Glutamatergic neuron (in vitro differentiated cells): ENCODE results near the gene MYO5A. TPM values are rescaled to one million over a fixed set of nuclear protein-coding genes. Genes with fewer than 3 reads are reported as not detected.

Source experiments
- DNase-seq: peaks from one replicate; pipeline ENCODE4 v3.0.0; 2022
- H3K27ac Mint-ChIP-seq: one replicate; pipeline ENCODE4 v1.8.0; 2020; ENCODE audit warnings: mild to moderate bottlenecking, mixed read lengths, inconsistent platforms; ENCODE audit not compliant: unreplicated experiment
- H3K27me3 Mint-ChIP-seq: one replicate; pipeline ENCODE4 v1.8.0; 2020; ENCODE audit warnings: mild to moderate bottlenecking, moderate library complexity, mixed read lengths, inconsistent platforms; ENCODE audit not compliant: unreplicated experiment
- H3K36me3 Mint-ChIP-seq: one replicate; pipeline ENCODE4 v1.8.0; 2020; ENCODE audit warnings: mild to moderate bottlenecking, mixed read lengths, inconsistent platforms; ENCODE audit not compliant: unreplicated experiment
- H3K4me1 Mint-ChIP-seq: one replicate; pipeline ENCODE4 v1.8.0; 2020; ENCODE audit warnings: mild to moderate bottlenecking, low read depth, mixed read lengths, inconsistent platforms; ENCODE audit not compliant: unreplicated experiment
- H3K4me3 Mint-ChIP-seq: one replicate; pipeline ENCODE4 v1.8.0; 2020; ENCODE audit warnings: mild to moderate bottlenecking, mixed read lengths, inconsistent platforms; ENCODE audit not compliant: unreplicated experiment
- H3K9me3 Mint-ChIP-seq: one replicate; pipeline ENCODE4 v1.8.0; 2020; ENCODE audit warnings: mild to moderate bottlenecking, moderate library complexity, mixed read lengths, inconsistent platforms; ENCODE audit not compliant: unreplicated experiment
- CTCF ChIP-seq: fragments of 200-600 bp; sonication (generic); IDR thresholded peaks from one replicate; pipeline ENCODE4 v1.5.0; 2021; ENCODE audit not compliant: partially characterized antibody, unreplicated experiment
- total RNA-seq: library from RNA; stranded (reverse); fragmentation: NEBNext Ultra II Directional; extraction: Animal tissue kit (Norgen Biotek cat#: 25700); gene quantifications from one replicate; pipeline ENCODE4 v1.2.1, GENCODE V29; 2021; ENCODE audit not compliant: unreplicated experiment

MYO5A gene
- total RNA-seq, 1 donor from 2014 or later: 61.0 TPM

- no peak for TF ChIP-seq CTCF
- DNase-seq: no peak
- Mint-ChIP-seq H3K9me3 (no peaks in the 10 kb centered on the region), H3K36me3 (no peaks in the 10 kb centered on the region), H3K4me1 (peaks cover 2% of the 10 kb centered on the region), H3K27ac (no peak overlapping the region), H3K27me3 (no peaks in the 10 kb centered on the region), H3K4me3 (no peak overlapping the region)
Measured at GRCh38 chr15:52423852-52424251, 104.8 kb downstream of the MYO5A start.

GRCh38 chr15:52422001-52422400 lies 106.7 kb downstream of the MYO5A start:
- H3K27me3 Mint-ChIP-seq: no peaks in the 10 kb centered on the region

GRCh38 chr15:52421029-52421428 lies 107.7 kb downstream of the MYO5A start:
- no peak for DNase-seq
- H3K4me1 Mint-ChIP-seq: no peaks in the 10 kb centered on the region
- no peak overlapping the region for H3K27ac Mint-ChIP-seq
- H3K36me3 Mint-ChIP-seq: no peaks in the 10 kb centered on the region
- no peak overlapping the region for H3K4me3 Mint-ChIP-seq
- TF ChIP-seq CTCF: no peak
- no peaks in the 10 kb centered on the region for H3K9me3 Mint-ChIP-seq
- no peaks in the 10 kb centered on the region for H3K27me3 Mint-ChIP-seq

More at GRCh38 chr15:52422001-52422400, 106.7 kb downstream of the MYO5A start:
- Mint-ChIP-seq H3K4me3 (no peak overlapping the region), H3K36me3 (no peaks in the 10 kb centered on the region), H3K9me3 (no peaks in the 10 kb centered on the region), H3K4me1 (no peaks in the 10 kb centered on the region), H3K27ac (no peak overlapping the region)
- no peak for TF ChIP-seq CTCF
- DNase-seq: no peak

GRCh38 chr15:52419494-52419893 lies 109.2 kb downstream of the MYO5A start:
- Mint-ChIP-seq H3K27ac (no peak overlapping the region), H3K4me3 (no peak overlapping the region), H3K36me3 (no peaks in the 10 kb centered on the region), H3K4me1 (no peaks in the 10 kb centered on the region), H3K9me3 (no peaks in the 10 kb centered on the region), H3K27me3 (no peaks in the 10 kb centered on the region)
- no peak for TF ChIP-seq CTCF
- no peak for DNase-seq

GRCh38 chr15:52417957-52418356 lies 110.7 kb downstream of the MYO5A start:
- no peaks in the 10 kb centered on the region for H3K36me3 Mint-ChIP-seq
- no peaks in the 10 kb centered on the region for H3K4me1 Mint-ChIP-seq
- H3K9me3 Mint-ChIP-seq: no peaks in the 10 kb centered on the region
- no peaks in the 10 kb centered on the region for H3K27me3 Mint-ChIP-seq
- H3K4me3 Mint-ChIP-seq: no peak overlapping the region
- TF ChIP-seq CTCF: no peak
- no peak overlapping the region for H3K27ac Mint-ChIP-seq
- DNase-seq: no peak
